ENCODE data around the gene CERS6. TPM values are rescaled to one million over a fixed set of nuclear protein-coding genes. Genes with fewer than 3 reads are reported as not detected.
"Not testable (repeated sequence)": the region's sequence is repeated elsewhere in the genome, so short reads cannot be mapped to it uniquely, and the experiment has no call there.

Gene CERS6, protein sequence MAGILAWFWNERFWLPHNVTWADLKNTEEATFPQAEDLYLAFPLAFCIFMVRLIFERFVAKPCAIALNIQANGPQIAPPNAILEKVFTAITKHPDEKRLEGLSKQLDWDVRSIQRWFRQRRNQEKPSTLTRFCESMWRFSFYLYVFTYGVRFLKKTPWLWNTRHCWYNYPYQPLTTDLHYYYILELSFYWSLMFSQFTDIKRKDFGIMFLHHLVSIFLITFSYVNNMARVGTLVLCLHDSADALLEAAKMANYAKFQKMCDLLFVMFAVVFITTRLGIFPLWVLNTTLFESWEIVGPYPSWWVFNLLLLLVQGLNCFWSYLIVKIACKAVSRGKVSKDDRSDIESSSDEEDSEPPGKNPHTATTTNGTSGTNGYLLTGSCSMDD
- 30.6 TPM for polyA plus RNA-seq (2013)

DNA sequence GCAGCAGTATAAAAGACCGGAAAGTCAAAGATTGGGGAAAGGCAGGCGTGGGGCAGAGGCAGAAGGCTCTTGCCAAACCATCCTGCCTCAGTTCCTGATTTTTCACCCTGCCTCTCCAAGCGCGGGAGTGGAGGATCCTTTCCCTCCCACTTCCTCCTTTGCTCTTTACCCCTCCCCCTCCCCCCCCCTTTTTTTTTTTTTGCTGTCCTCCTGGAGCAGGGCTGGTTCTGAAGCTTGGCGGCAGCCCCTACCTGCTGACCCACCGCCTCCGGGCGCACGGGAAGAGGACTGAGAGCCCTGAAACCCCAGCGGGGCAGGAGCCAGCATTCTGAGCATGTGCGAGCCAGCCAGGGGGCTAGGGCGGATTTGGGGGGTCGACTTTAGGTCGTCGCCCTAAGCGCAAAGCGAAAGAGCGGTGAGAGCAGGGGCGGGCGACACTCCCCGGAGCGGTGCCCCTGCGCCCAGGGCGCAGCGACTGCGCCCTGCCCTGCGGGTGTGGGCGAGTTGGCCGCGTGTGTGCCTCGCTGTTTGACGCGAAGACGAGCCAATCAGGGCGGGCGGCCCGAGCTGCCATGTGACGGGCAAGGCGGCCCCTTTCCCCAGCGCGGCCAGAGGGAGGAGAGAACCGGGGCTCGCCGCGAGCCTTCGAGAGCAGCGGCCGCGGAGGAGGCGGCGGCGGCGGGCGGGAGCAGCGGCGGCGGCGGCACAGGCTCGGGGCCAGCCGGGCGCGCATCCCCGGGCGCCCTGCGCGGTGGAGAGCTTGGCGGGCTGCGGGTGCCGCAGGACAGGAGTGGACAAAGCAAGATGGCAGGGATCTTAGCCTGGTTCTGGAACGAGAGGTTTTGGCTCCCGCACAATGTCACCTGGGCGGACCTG lies at the start of gene CERS6:
TSS of gene CERS6 (plus strand) at position 628 of the 876 bp plus-strand sequence. CDS start at position 805, 177 bp downstream.
- H3K27ac ChIP-seq (ENCODE audit: insufficient read depth in 1 of 2, low read depth in 1 of 2, low read length in 2 of 2, poor library complexity in 1 of 2, severe bottlenecking in 2 of 2), result peak within 1 kb of the TSS; percentile 61 to 82
- no peaks in the 10 kb centered on the region for H3K27me3 ChIP-seq (replicated peaks in 2 of 5; ENCODE audit: control insufficient read depth in 4 of 5, insufficient read depth in 5 of 5, low read length in 4 of 5)
- peak within 1 kb of the TSS; percentile 79 to 99 (median 84) for H3K4me3 ChIP-seq (ENCODE audit: control insufficient read depth in 1 of 7, extremely low read depth in 1 of 7, insufficient read depth in 4 of 7, low read depth in 2 of 7, low read length in 6 of 7)
- WGBS (ENCODE audit: insufficient coverage), result under 1% methylated on average over 54 of the region's 72 CpGs
- ChIA-PET POLR2A (interaction anchor here (0.6 to 1.2 kb wide), 2 partner anchors 34 to 146 kb away, joined by 3 to 4 read pairs; no protein-coding TSS in a partner anchor), CTCF (no interaction called here)
- H3K36me3 ChIP-seq (ENCODE audit: control insufficient read depth in 4 of 4, insufficient read depth in 4 of 4, low read length in 3 of 4), result no peaks in the 10 kb centered on the region
- H3K4me1 ChIP-seq (ENCODE audit: control extremely low read depth in 1 of 4, control insufficient read depth in 4 of 4, insufficient read depth in 4 of 4, low read length in 3 of 4), result peaks cover 8 to 32% (median 20%) of the 10 kb centered on the region in 4 experiments
- peak; percentile 92 to 96 (median 94) for DNase-seq
- peaks cover 0 to 6% (median 0%) of the 10 kb centered on the region in 5 experiments for H3K9me3 ChIP-seq (ENCODE audit: control extremely low read depth in 1 of 5, control insufficient read depth in 4 of 5, insufficient read depth in 2 of 5, low read depth in 1 of 5, low read length in 4 of 5)

DNA sequence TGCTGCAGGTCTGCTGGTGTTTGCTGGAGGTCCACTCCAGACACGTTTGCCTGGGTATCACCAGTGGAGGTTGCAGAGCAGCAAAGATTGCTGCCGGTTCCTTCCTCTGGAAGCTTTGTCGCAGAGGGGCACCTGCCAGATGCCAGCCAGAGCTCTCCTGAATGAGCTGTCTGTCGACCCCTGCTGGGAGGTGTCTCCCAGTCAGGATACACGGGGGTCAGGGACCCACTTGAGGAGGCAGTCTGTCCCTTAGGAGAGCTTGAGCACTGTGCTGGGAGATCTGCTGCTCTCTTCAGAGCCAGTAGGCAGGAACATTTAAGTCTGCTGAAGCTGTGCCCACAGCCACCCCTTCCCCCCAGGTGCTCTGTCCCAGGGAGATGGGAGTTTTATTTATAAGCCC lies 43.8 kb upstream of the CERS6 start:
- H3K27ac ChIP-seq (ENCODE audit: insufficient read depth in 1 of 2, low read depth in 1 of 2, low read length in 2 of 2, poor library complexity in 1 of 2, severe bottlenecking in 2 of 2); H3K27me3 ChIP-seq (replicated peaks in 2 of 5; ENCODE audit: control insufficient read depth in 4 of 5, insufficient read depth in 5 of 5, low read length in 4 of 5); H3K4me1 ChIP-seq (ENCODE audit: control extremely low read depth in 1 of 4, control insufficient read depth in 4 of 4, insufficient read depth in 4 of 4, low read length in 3 of 4); DNase-seq; POLR2A ChIA-PET; H3K4me3 ChIP-seq (ENCODE audit: control insufficient read depth in 1 of 7, extremely low read depth in 1 of 7, insufficient read depth in 4 of 7, low read depth in 2 of 7, low read length in 6 of 7); H3K36me3 ChIP-seq (ENCODE audit: control insufficient read depth in 4 of 4, insufficient read depth in 4 of 4, low read length in 3 of 4): not testable (repeated sequence)
- CTCF ChIA-PET, result interaction anchor here (0.8 kb wide), 1 partner anchor 513 kb away, joined by 3 read pairs; no protein-coding TSS in a partner anchor
- H3K9me3 ChIP-seq (ENCODE audit: control extremely low read depth in 1 of 5, control insufficient read depth in 4 of 5, insufficient read depth in 2 of 5, low read depth in 1 of 5, low read length in 4 of 5), result peaks cover 0 to 12% (median 0%) of the 10 kb centered on the region in 5 experiments
- WGBS (ENCODE audit: insufficient coverage), result 89% methylated on average over 5 of the region's 5 CpGs

DNA sequence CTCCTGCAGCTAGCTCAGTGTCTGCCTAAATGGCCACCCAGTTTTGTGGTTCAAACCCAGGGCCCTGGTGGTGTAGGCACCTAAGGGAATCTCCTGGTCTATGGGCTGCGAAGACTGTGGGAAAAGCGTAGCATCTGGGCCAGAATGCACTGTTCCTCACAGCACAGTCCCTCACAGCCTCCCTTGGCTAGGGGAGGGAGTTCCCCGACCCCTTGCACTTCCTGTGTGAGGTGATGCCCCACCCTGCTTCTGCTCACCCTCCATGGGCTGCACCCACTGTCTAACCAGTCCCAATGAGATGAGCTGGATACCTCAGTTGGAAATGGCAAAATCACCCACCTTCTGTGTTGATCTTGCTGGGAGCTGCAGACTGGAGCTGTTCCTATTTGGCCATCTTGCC lies 43.0 kb upstream of the CERS6 start:
- CTCF ChIA-PET; H3K4me1 ChIP-seq (ENCODE audit: control extremely low read depth in 1 of 4, control insufficient read depth in 4 of 4, insufficient read depth in 4 of 4, low read length in 3 of 4); DNase-seq; H3K36me3 ChIP-seq (ENCODE audit: control insufficient read depth in 4 of 4, insufficient read depth in 4 of 4, low read length in 3 of 4); H3K27ac ChIP-seq (ENCODE audit: insufficient read depth in 1 of 2, low read depth in 1 of 2, low read length in 2 of 2, poor library complexity in 1 of 2, severe bottlenecking in 2 of 2); H3K9me3 ChIP-seq (ENCODE audit: control extremely low read depth in 1 of 5, control insufficient read depth in 4 of 5, insufficient read depth in 2 of 5, low read depth in 1 of 5, low read length in 4 of 5); H3K4me3 ChIP-seq (ENCODE audit: control insufficient read depth in 1 of 7, extremely low read depth in 1 of 7, insufficient read depth in 4 of 7, low read depth in 2 of 7, low read length in 6 of 7); POLR2A ChIA-PET; H3K27me3 ChIP-seq (replicated peaks in 2 of 5; ENCODE audit: control insufficient read depth in 4 of 5, insufficient read depth in 5 of 5, low read length in 4 of 5): not testable (repeated sequence)
- 100% methylated on average over 3 of the region's 3 CpGs for WGBS (ENCODE audit: insufficient coverage)

DNA sequence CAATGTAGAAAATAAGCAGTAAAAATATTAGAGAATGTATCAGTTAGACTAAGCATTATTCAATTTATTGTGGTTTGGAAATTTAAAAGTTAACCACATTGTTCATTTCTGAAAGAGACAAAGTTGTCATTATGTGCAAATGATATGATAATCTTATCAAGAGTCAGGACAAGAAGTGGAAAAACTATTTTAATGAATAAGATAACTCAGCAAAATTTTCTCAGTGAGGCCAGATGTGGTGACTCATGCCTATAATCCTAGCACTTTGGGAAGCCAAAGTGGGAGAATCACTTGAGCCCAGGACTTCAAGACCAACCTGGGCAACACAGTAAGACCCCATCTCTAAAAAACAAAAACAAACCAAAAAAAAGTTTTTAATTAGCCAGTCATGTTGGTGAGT lies 39.5 kb upstream of the CERS6 start:
- DNase-seq, result no peak
- ChIA-PET POLR2A (no interaction called here), CTCF (no interaction called here)
- no peak overlapping the region for H3K27ac ChIP-seq (ENCODE audit: insufficient read depth in 1 of 2, low read depth in 1 of 2, low read length in 2 of 2, poor library complexity in 1 of 2, severe bottlenecking in 2 of 2)
- H3K36me3 ChIP-seq (ENCODE audit: control insufficient read depth in 4 of 4, insufficient read depth in 4 of 4, low read length in 3 of 4), result no peaks in the 10 kb centered on the region
- H3K4me1 ChIP-seq (ENCODE audit: control extremely low read depth in 1 of 4, control insufficient read depth in 4 of 4, insufficient read depth in 4 of 4, low read length in 3 of 4), result no peaks in the 10 kb centered on the region
- H3K4me3 ChIP-seq (ENCODE audit: control insufficient read depth in 1 of 7, extremely low read depth in 1 of 7, insufficient read depth in 4 of 7, low read depth in 2 of 7, low read length in 6 of 7), result no peak overlapping the region
- peaks cover 0 to 11% (median 0%) of the 10 kb centered on the region in 5 experiments for H3K9me3 ChIP-seq (ENCODE audit: control extremely low read depth in 1 of 5, control insufficient read depth in 4 of 5, insufficient read depth in 2 of 5, low read depth in 1 of 5, low read length in 4 of 5)
- no peaks in the 10 kb centered on the region for H3K27me3 ChIP-seq (replicated peaks in 2 of 5; ENCODE audit: control insufficient read depth in 4 of 5, insufficient read depth in 5 of 5, low read length in 4 of 5)

DNA sequence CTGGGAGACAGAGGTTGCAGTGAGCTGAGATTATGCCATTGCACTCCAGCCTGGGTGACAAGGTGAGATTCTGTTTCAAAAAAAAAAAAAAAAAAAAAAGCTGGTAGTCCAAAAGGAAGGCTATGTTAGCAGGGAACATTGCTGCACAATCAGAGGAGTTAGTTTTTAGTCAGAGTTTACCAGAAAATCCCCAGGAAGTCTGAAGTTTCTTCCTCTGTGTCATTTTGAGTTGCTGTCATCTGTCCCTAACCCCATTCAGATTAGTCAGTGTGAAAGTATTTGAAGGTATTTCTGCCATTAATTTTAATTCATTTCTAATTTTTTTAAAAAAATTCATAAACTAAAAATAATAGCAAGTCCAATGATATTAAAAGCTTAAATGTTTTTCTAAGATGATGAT lies 33.5 kb upstream of the CERS6 start:
- H3K4me3 ChIP-seq (ENCODE audit: control insufficient read depth in 1 of 7, extremely low read depth in 1 of 7, insufficient read depth in 4 of 7, low read depth in 2 of 7, low read length in 6 of 7), result no peak overlapping the region
- H3K9me3 ChIP-seq (ENCODE audit: control extremely low read depth in 1 of 5, control insufficient read depth in 4 of 5, insufficient read depth in 2 of 5, low read depth in 1 of 5, low read length in 4 of 5), result peaks cover 0 to 1% (median 0%) of the 10 kb centered on the region in 5 experiments
- peaks cover 0 to 6% (median under 1%) of the 10 kb centered on the region in 4 experiments for H3K4me1 ChIP-seq (ENCODE audit: control extremely low read depth in 1 of 4, control insufficient read depth in 4 of 4, insufficient read depth in 4 of 4, low read length in 3 of 4)
- CTCF ChIA-PET, result interaction anchor here (0.6 kb wide), 1 partner anchor 519 kb away, joined by 3 read pairs; no protein-coding TSS in a partner anchor
- DNase-seq, result no peak
- no peaks in the 10 kb centered on the region for H3K27me3 ChIP-seq (replicated peaks in 2 of 5; ENCODE audit: control insufficient read depth in 4 of 5, insufficient read depth in 5 of 5, low read length in 4 of 5)
- H3K27ac ChIP-seq (ENCODE audit: insufficient read depth in 1 of 2, low read depth in 1 of 2, low read length in 2 of 2, poor library complexity in 1 of 2, severe bottlenecking in 2 of 2), result no peak overlapping the region
- no peaks in the 10 kb centered on the region for H3K36me3 ChIP-seq (ENCODE audit: control insufficient read depth in 4 of 4, insufficient read depth in 4 of 4, low read length in 3 of 4)
- POLR2A ChIA-PET, result no interaction called here

DNA sequence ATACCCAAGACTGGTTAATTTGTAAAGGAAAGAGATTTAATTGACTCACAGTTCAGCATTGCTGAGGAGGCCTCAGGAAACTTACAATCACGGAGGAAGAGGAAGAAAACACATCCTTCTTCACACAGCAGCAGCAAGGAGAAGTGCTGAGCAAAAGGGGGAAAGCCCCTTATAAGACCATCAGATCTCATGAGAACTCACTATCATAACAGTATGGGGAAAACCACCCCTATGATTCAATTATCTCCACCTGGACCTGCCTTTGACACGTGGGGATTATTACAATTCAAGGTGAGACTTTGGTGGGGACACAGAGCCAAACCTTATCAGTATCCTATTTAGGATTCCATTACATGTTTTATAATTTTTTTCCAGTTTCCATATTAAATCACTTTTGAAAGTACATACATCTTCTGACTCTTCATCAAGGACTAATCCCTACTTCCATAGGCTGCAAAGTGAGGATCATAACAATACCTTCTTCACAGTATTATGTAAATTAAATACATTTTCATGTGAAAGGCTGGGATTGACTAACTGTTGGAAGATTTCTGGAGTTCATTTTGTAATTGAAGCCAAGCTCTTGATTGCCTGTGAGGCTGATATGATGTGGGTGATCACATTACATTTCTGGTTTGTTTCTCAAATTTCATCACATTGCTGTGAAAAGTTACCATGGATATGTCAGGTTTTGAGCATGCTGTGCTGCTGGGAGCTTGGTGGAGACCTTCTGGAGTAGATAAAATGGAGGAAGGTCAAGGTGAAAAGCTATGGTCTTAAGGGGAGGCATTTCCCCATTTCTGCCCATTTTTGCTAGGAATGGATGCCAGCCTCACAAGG lies 31.7 kb upstream of the CERS6 start:
- CTCF ChIA-PET, result no interaction called here
- no peaks in the 10 kb centered on the region for H3K36me3 ChIP-seq (ENCODE audit: control insufficient read depth in 4 of 4, insufficient read depth in 4 of 4, low read length in 3 of 4)
- no peak overlapping the region for H3K27ac ChIP-seq (ENCODE audit: insufficient read depth in 1 of 2, low read depth in 1 of 2, low read length in 2 of 2, poor library complexity in 1 of 2, severe bottlenecking in 2 of 2)
- 100% methylated on average over 1 of the region's 2 CpGs for WGBS (ENCODE audit: insufficient coverage)
- POLR2A ChIA-PET, result no interaction called here
- H3K4me3 ChIP-seq (ENCODE audit: control insufficient read depth in 1 of 7, extremely low read depth in 1 of 7, insufficient read depth in 4 of 7, low read depth in 2 of 7, low read length in 6 of 7), result no peak overlapping the region
- DNase-seq, result no peak
- H3K27me3 ChIP-seq (replicated peaks in 2 of 5; ENCODE audit: control insufficient read depth in 4 of 5, insufficient read depth in 5 of 5, low read length in 4 of 5), result no peaks in the 10 kb centered on the region
- H3K9me3 ChIP-seq (ENCODE audit: control extremely low read depth in 1 of 5, control insufficient read depth in 4 of 5, insufficient read depth in 2 of 5, low read depth in 1 of 5, low read length in 4 of 5), result peaks cover 0 to 2% (median 0%) of the 10 kb centered on the region in 5 experiments
- peaks cover 0 to 6% (median under 1%) of the 10 kb centered on the region in 4 experiments for H3K4me1 ChIP-seq (ENCODE audit: control extremely low read depth in 1 of 4, control insufficient read depth in 4 of 4, insufficient read depth in 4 of 4, low read length in 3 of 4)

Data from common myeloid progenitor, CD34-positive (primary cell).